Left ventricle myocardium inferior (tissue), 1 donor: ENCODE data around the gene TMEM94. TPM values are rescaled to one million over a fixed set of nuclear protein-coding genes. Genes with fewer than 3 reads are reported as not detected.

Source experiments
- DNase-seq: peaks from one replicate; pipeline ENCODE4 v3.0.0-alpha.2; 2020
- H3K27ac ChIP-seq: fragments of 200-600 bp; replicated peaks from 2 replicates; pipeline ENCODE4 v1.8.0; 2021
- H3K27me3 ChIP-seq: fragments of 200-600 bp; 2 replicates; pipeline ENCODE4 v1.8.0; 2021; ENCODE audit warnings: low read depth
- H3K36me3 ChIP-seq: fragments of 200-600 bp; 2 replicates; pipeline ENCODE4 v1.8.0; 2021
- H3K4me1 ChIP-seq: fragments of 200-600 bp; 2 replicates; pipeline ENCODE4 v1.8.0; 2021
- H3K4me3 ChIP-seq: fragments of 200-600 bp; 2 replicates; pipeline ENCODE4 v1.8.0; 2021; ENCODE audit warnings: mild to moderate bottlenecking, moderate library complexity
- H3K9me3 ChIP-seq: fragments of 200-600 bp; replicated peaks from 2 replicates; pipeline ENCODE4 v1.8.0; 2021
- CTCF ChIP-seq: fragments of 200-600 bp; IDR thresholded peaks from 2 replicates; pipeline ENCODE4 v1.8.0; 2021; ENCODE audit warnings: antibody characterized with exemption, mild to moderate bottlenecking, borderline replicate concordance
- intact Hi-C: fragments of 100-400 bp; cut with micrococcal nuclease; formaldehyde crosslinking; loops from one replicate; pipeline ENCODE4 v1.11.0; 2022
- total RNA-seq: library from RNA; stranded (reverse); fragmentation: NEBNext Ultra II Directional; extraction: Animal tissue kit (Norgen Biotek cat#: 25700); gene quantifications from one replicate; pipeline ENCODE4 v1.2.1, GENCODE V29; 2021
- donor health status: DM: no; HTN: yes; CAD: no; lungs with severe emphysema.

Gene TMEM94
- total RNA-seq, 1 donor from 2014 or later = 38.8 TPM

GRCh38 chr17:75414488-75414887 lies 41.9 kb upstream of the TMEM94 start:
- Histone ChIP-seq H3K36me3 (no peaks in the 10 kb centered on the region), H3K4me3 (no peak overlapping the region), H3K27ac (no peak overlapping the region), H3K27me3 (no peaks in the 10 kb centered on the region), H3K9me3 (no peaks in the 10 kb centered on the region), H3K4me1 (peaks cover 21% of the 10 kb centered on the region)
- TF ChIP-seq CTCF = no peak
- DNase-seq = no peak
- intact Hi-C loops = no loop called here

DNA sequence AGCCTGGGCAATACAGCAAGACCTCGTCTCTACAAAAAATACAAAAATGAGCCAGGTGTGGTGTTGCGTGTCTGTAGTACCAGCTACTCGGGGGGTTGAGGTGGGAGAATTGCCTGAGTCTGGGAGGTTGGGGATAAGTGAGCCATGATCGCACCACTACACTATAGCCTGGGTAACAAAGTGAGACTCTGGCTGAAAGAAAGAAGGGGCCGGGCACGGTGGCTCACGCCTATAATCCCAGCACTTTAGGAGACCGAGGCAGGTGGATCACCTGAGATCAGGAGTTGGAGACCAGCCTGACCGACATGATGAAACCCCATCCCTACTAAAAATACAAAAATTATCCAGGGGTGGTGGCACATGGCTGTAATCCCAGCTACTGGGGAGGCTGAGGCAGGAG lies 40.4 kb upstream of the TMEM94 start:
- Histone ChIP-seq H3K27me3 (no peaks in the 10 kb centered on the region), H3K4me3 (no peak overlapping the region), H3K9me3 (no peaks in the 10 kb centered on the region), H3K4me1 (peaks cover 21% of the 10 kb centered on the region), H3K27ac (no peak overlapping the region), H3K36me3 (no peaks in the 10 kb centered on the region)
- DNase-seq = no peak
- no peak for TF ChIP-seq CTCF
- intact Hi-C loops = no loop called here

DNA sequence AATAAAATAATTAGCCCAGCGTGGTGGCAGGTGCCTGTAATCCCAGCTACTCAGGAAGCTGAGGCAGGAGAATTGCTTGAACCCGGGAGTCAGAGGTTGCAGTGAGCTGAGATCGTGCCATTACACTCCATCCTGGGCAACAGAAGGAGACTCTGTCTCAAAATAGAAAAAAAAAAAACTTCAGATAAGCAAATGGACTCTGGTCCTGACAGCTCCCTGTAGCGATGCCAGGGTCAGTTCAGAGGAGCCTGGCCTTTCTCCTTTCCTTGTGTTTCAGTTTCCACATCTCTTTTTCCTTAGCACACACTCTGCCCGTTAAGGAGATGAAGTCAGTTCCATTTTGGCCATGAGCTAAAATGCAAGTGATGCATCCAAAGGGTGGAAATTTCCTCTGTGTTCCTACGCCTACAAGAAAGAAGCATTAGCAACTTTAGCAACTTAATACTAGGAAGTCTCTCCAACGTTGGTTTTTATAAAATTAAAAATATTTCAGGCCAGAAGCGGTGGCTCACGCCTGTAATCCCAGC lies 39.3 kb upstream of the TMEM94 start:
- no peak for DNase-seq
- H3K4me3 ChIP-seq = no peak overlapping the region

DNA sequence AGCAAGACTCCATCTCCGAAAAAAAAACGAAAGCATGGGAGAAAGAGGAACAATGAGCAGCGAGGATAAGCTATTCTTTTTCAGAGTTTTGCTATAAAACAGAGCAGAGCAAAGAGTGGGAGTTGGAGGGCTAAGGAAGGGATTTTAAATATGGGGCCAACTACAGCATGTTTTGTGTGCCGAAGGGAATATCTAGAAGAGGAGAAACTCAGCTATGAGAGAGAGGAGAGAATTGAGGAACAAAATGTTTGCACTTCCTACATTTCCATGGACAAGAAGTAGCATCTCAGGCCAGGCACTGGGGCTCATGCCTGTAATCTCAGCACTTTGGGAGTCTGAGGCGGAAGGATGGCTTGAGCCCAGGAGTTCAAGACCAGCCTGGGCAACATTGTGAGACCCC lies 37.9 kb upstream of the TMEM94 start:
- Histone ChIP-seq H3K4me3 (no peak overlapping the region), H3K27ac (no peak overlapping the region), H3K27me3 (no peaks in the 10 kb centered on the region), H3K4me1 (peaks cover 13% of the 10 kb centered on the region), H3K36me3 (no peaks in the 10 kb centered on the region), H3K9me3 (no peaks in the 10 kb centered on the region)
- intact Hi-C loops = no loop called here
- no peak for TF ChIP-seq CTCF
- no peak for DNase-seq

More for the DNA sequence above, 39.3 kb upstream of the TMEM94 start:
- intact Hi-C loops = no loop called here
- Histone ChIP-seq H3K9me3 (no peaks in the 10 kb centered on the region), H3K27me3 (no peaks in the 10 kb centered on the region), H3K4me1 (peaks cover 21% of the 10 kb centered on the region), H3K27ac (peak overlapping the region; percentile 54), H3K36me3 (no peaks in the 10 kb centered on the region)
- no peak for TF ChIP-seq CTCF

DNA sequence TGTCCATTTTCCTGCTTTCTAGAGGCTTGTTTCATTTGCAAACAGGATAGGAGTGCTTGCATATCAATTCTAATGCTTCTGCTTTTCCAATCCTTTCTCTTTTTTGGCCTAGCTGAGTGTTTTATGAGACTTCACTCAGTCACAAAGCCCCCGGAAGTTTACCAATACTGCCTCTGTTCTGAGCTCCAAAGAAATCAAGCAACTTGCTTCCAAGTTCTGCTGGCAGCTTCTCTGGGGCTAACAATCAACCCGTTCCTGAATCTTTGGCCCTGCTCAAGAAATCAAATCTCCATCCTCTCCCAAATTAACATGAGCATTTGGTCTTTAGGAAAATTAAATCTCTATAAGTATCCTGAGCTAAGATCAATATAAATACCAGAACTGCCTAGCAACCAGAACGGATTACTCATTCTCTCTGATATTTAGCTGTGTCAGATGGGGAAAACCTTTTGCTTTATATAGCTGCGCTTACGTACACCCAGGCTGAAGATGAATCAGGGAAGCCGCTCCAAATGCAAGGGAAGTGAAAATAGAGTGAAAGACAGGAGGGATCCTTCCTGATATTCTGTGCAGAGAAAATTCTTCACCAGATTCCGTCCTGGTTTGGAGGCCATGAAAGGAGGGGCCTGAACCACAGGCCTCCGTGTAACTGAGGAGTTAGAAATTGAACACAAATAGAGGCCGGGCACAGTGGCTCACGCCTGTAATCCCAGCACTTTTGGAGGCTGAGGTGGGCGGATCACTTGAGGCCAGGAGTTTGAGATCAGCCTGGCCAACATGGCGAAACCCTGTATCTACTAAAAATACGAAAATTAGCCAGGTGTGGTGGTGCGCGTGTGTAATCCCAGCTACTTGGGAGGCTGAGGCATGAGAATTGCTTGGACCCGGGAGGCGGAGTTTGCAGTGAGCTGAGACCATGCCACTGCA lies 27.6 kb upstream of the TMEM94 start:
- Histone ChIP-seq H3K27me3 (no peaks in the 10 kb centered on the region), H3K9me3 (no peaks in the 10 kb centered on the region), H3K4me3 (no peak overlapping the region), H3K36me3 (no peaks in the 10 kb centered on the region), H3K27ac (peak overlapping the region; percentile 18), H3K4me1 (peaks cover 12% of the 10 kb centered on the region)
- intact Hi-C loops = loop anchor here (10.0 kb wide), 2 partner anchors 86 to 156 kb away; partner anchors contain the start of genes CASKIN2, MYO15B and TSEN54
- DNase-seq = no peak
- no peak for TF ChIP-seq CTCF
